RWPE2 (cell line): ENCODE data around the gene HUNK.
"Not testable (repeated sequence)": the region's sequence is repeated elsewhere in the genome, so short reads cannot be mapped to it uniquely, and the experiment has no call there.

Experiments
- ATAC-seq: fragments of 200-7000 bp; cut with Tn5 transposase; 3 replicates; pipeline ENCODE4 v1.9.1; 2021; ENCODE audit warnings: low read depth
- DNase-seq: peaks from one replicate; pipeline ENCODE4 v3.0.0-alpha.2; 2020; ENCODE audit warnings: low spot score
- H3K27ac ChIP-seq: fragments of 450-650 bp; 2 replicates; pipeline ENCODE4 v1.5.1; 2017; ENCODE audit warnings: mild to moderate bottlenecking; ENCODE audit not compliant: poor library complexity, severe bottlenecking
- H3K27me3 ChIP-seq: fragments of 250-450 bp; sonication (Bioruptor Pico); 2 replicates; pipeline ENCODE4 v1.5.1; 2021; ENCODE audit warnings: mild to moderate bottlenecking, moderate library complexity; ENCODE audit not compliant: insufficient read depth, poor library complexity, severe bottlenecking
- H3K36me3 ChIP-seq: fragments of 250-450 bp; sonication (Bioruptor Pico); 2 replicates; pipeline ENCODE4 v1.5.1; 2020; ENCODE audit warnings: low read depth, mild to moderate bottlenecking, moderate library complexity
- H3K4me1 ChIP-seq: fragments of 250-450 bp; sonication (Bioruptor Pico); 2 replicates; pipeline ENCODE4 v1.5.1; 2021; ENCODE audit warnings: mild to moderate bottlenecking, moderate library complexity; ENCODE audit not compliant: insufficient read depth, poor library complexity, severe bottlenecking
- H3K4me3 ChIP-seq: fragments of 250-450 bp; sonication (Bioruptor Pico); 2 replicates; pipeline ENCODE4 v1.5.1; 2021; ENCODE audit warnings: mild to moderate bottlenecking, moderate library complexity; ENCODE audit not compliant: severe bottlenecking
- H3K9me3 ChIP-seq: fragments of 250-450 bp; sonication (Bioruptor Pico); 2 replicates; pipeline ENCODE4 v1.5.1; 2021; ENCODE audit warnings: mild to moderate bottlenecking, moderate library complexity; ENCODE audit not compliant: severe bottlenecking
- CTCF ChIP-seq: fragments of 450-650 bp; IDR thresholded peaks from one replicate; pipeline ENCODE4 v1.5.1; 2017; ENCODE audit warnings: mild to moderate bottlenecking, moderate library complexity; ENCODE audit not compliant: poor library complexity, severe bottlenecking

HUNK gene

GRCh38 chr21:31857096-31857495, 15.7 kb upstream of the HUNK start:
- no peak for TF ChIP-seq CTCF
- no peak overlapping the region for H3K4me3 ChIP-seq
- no peaks in the 10 kb centered on the region for H3K36me3 ChIP-seq
- ATAC-seq = no peak
- peaks cover 5% of the 10 kb centered on the region for H3K27me3 ChIP-seq
- H3K4me1 ChIP-seq = no peaks in the 10 kb centered on the region
- H3K27ac ChIP-seq = no peak overlapping the region
- DNase-seq = no peak
- no peaks in the 10 kb centered on the region for H3K9me3 ChIP-seq

GRCh38 chr21:31857631-31858030, 15.2 kb upstream of the HUNK start:
- not testable (repeated sequence) for H3K4me1 ChIP-seq, H3K4me3 ChIP-seq, H3K27me3 ChIP-seq, DNase-seq, H3K9me3 ChIP-seq, H3K27ac ChIP-seq, H3K36me3 ChIP-seq, ATAC-seq

- Histone ChIP-seq H3K27me3 (peaks cover 5% of the 10 kb centered on the region), H3K36me3 (no peaks in the 10 kb centered on the region), H3K27ac (no peak overlapping the region), H3K9me3 (no peaks in the 10 kb centered on the region), H3K4me3 (no peak overlapping the region), H3K4me1 (no peaks in the 10 kb centered on the region)
- DNase-seq (no peak), ATAC-seq (no peak)
- no peak for TF ChIP-seq CTCF
Observed at GRCh38 chr21:31860851-31861250, 12.0 kb upstream of the HUNK start.

GRCh38 chr21:31862078-31862477, 10.7 kb upstream of the HUNK start:
- Histone ChIP-seq H3K4me1 (no peaks in the 10 kb centered on the region), H3K27ac (no peak overlapping the region), H3K36me3 (no peaks in the 10 kb centered on the region), H3K27me3 (peaks cover 5% of the 10 kb centered on the region), H3K4me3 (no peak overlapping the region), H3K9me3 (no peaks in the 10 kb centered on the region)
- DNase-seq (no peak), ATAC-seq (no peak)
- TF ChIP-seq CTCF = no peak

GRCh38 chr21:31865429-31865970, 7.3 kb upstream of the HUNK start:
- Histone ChIP-seq H3K4me1 (no peaks in the 10 kb centered on the region), H3K27ac (no peak overlapping the region), H3K4me3 (no peak overlapping the region), H3K9me3 (no peaks in the 10 kb centered on the region), H3K36me3 (no peaks in the 10 kb centered on the region), H3K27me3 (peaks cover 13% of the 10 kb centered on the region)
- DNase-seq (no peak), ATAC-seq (no peak)
- no peak for TF ChIP-seq CTCF
